T-helper 2 cell treated with Interferon-gamma antibody and Interleukin-4, amounts not matched to agents 100 ng/mL and 5 ng/mL, for 36 hours (primary cell): ENCODE results near the gene EIF2S2. TPM values are rescaled to one million over a fixed set of nuclear protein-coding genes. Genes with fewer than 3 reads are reported as not detected.

ENCODE experiments used
- intact Hi-C: fragments of 100-400 bp; cut with micrococcal nuclease; formaldehyde crosslinking; loops from one replicate; pipeline ENCODE4 v1.15.1; 2023
- total RNA-seq: library from RNA; stranded (reverse); gene quantifications from 2 replicates; pipeline ENCODE4 v1.2.3, GENCODE V29; 2022

The EIF2S2 gene
- total RNA-seq, 1 donor from 2014 or later: 72.9 TPM

GRCh38 chr20:34122274-34122980, 10.4 kb upstream of the EIF2S2 start:
- intact Hi-C loops: no loop called here

- intact Hi-C loops: no loop called here
These were observed 8.2 kb upstream of the EIF2S2 start for GRCh38 chr20:34120213-34120612.

GRCh38 chr20:34115232-34115631, 3.2 kb upstream of the EIF2S2 start:
- intact Hi-C loops: no loop called here

GRCh38 chr20:34114809-34115208, 2.8 kb upstream of the EIF2S2 start:
- intact Hi-C loops: loop anchor here (5.0 kb wide), 1 partner anchor 428 kb away; the partner anchor contains the start of gene E2F1

- intact Hi-C loops: loop anchor here (1.0 to 5.0 kb wide), 3 partner anchors 119 to 425 kb away; partner anchors contain the start of genes CHMP4B, E2F1 and RALY
These were observed 608 bp upstream of the EIF2S2 start for GRCh38 chr20:34112600-34113101.

GRCh38 chr20:34110745-34111641, 1.1 kb downstream of the EIF2S2 start:
- intact Hi-C loops: loop anchor here (2.0 to 5.0 kb wide), 2 partner anchors 252 to 424 kb away; partner anchors contain the start of genes E2F1 and ITCH

- intact Hi-C loops: loop anchor here (2.0 to 5.0 kb wide), 2 partner anchors 253 to 423 kb away; partner anchors contain the start of genes E2F1 and ITCH
These were observed 1.9 kb downstream of the EIF2S2 start for GRCh38 chr20:34110025-34110744.

GRCh38 chr20:34109442-34109841, 2.6 kb downstream of the EIF2S2 start:
- intact Hi-C loops: no loop called here

GRCh38 chr20:34108616-34109174, 3.3 kb downstream of the EIF2S2 start:
- intact Hi-C loops: no loop called here

GRCh38 chr20:34105978-34106675, 5.9 kb downstream of the EIF2S2 start:
- intact Hi-C loops: no loop called here

- intact Hi-C loops: no loop called here
These were observed 8.0 kb downstream of the EIF2S2 start for GRCh38 chr20:34104059-34104458.

- intact Hi-C loops: no loop called here
These were observed 9.7 kb downstream of the EIF2S2 start for GRCh38 chr20:34102342-34102741.

GRCh38 chr20:34100576-34100975, 11.5 kb downstream of the EIF2S2 start:
- intact Hi-C loops: no loop called here

GRCh38 chr20:34099675-34100074, 12.4 kb downstream of the EIF2S2 start:
- intact Hi-C loops: no loop called here

GRCh38 chr20:34098570-34098969, 13.5 kb downstream of the EIF2S2 start:
- intact Hi-C loops: no loop called here

- intact Hi-C loops: no loop called here
These were observed 15.2 kb downstream of the EIF2S2 start for GRCh38 chr20:34096699-34097444.

- intact Hi-C loops: no loop called here
These were observed 16.2 kb downstream of the EIF2S2 start for GRCh38 chr20:34095825-34096224.

- intact Hi-C loops: no loop called here
These were observed 18.1 kb downstream of the EIF2S2 start for GRCh38 chr20:34093895-34094294.

GRCh38 chr20:34091637-34092200, 20.3 kb downstream of the EIF2S2 start:
- intact Hi-C loops: no loop called here
